Astrocyte (in vitro differentiated cells and primary cell): ENCODE results near the gene FILIP1L.

ENCODE experiments used
- EZH2 ChIP-seq: IDR thresholded peaks from 2 replicates; pipeline ENCODE4 v1.6.1; 2012; ENCODE audit warnings: mild to moderate bottlenecking, low read length, inconsistent platforms; ENCODE audit not compliant: insufficient read depth
- TF ChIP-seq, protein P1 (sequence below): IDR thresholded peaks from 2 replicates; pipeline ENCODE4 v1.5.1; 2011; ENCODE audit warnings: low read depth, mild to moderate bottlenecking, inconsistent platforms, low read length, moderate library complexity; ENCODE audit not compliant: insufficient read depth

GRCh38 chr3:99823723-99824711 is 290.3 kb downstream of the FILIP1L start:
- TF ChIP-seq, protein P1, sequence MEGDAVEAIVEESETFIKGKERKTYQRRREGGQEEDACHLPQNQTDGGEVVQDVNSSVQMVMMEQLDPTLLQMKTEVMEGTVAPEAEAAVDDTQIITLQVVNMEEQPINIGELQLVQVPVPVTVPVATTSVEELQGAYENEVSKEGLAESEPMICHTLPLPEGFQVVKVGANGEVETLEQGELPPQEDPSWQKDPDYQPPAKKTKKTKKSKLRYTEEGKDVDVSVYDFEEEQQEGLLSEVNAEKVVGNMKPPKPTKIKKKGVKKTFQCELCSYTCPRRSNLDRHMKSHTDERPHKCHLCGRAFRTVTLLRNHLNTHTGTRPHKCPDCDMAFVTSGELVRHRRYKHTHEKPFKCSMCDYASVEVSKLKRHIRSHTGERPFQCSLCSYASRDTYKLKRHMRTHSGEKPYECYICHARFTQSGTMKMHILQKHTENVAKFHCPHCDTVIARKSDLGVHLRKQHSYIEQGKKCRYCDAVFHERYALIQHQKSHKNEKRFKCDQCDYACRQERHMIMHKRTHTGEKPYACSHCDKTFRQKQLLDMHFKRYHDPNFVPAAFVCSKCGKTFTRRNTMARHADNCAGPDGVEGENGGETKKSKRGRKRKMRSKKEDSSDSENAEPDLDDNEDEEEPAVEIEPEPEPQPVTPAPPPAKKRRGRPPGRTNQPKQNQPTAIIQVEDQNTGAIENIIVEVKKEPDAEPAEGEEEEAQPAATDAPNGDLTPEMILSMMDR, result no peak
- TF ChIP-seq EZH2, result no peak
